Body of pancreas (tissue), 4 donors: ENCODE results near the gene MBD3. TPM values are rescaled to one million over a fixed set of nuclear protein-coding genes. Genes with fewer than 3 reads are reported as not detected.

Experiments
- ATAC-seq: fragments of 150-250 bp; one replicate; pipeline ENCODE4 v1.9.1; 2016
- DNase-seq, 4 donors: peaks; one replicate each; pipeline ENCODE4 v3.0.0-alpha.2; 2019
- H3K27ac ChIP-seq, 4 donors: fragments of 200-600 bp; sonication (generic); 1 replicate in 3 of 4; 2 replicates in 1 of 4; pipeline versions ENCODE4 v1.5.1 to v1.6.1; 2016 to 2019; ENCODE audit warnings: mild to moderate bottlenecking in 1 of 4, mixed read lengths in 1 of 4, moderate library complexity in 1 of 4
- H3K27me3 ChIP-seq, 2 donors: fragments of 200-600 bp; sonication (generic); one replicate each; pipeline ENCODE4 v1.6.0; 2016; ENCODE audit warnings: mild to moderate bottlenecking in 1 of 2
- H3K36me3 ChIP-seq, 2 donors: fragments of 200-600 bp; sonication (generic); replicated peaks in 1 of 2; 2 replicates each; pipeline ENCODE4 v1.5.1; 2016; ENCODE audit warnings: low read depth in 2 of 2; ENCODE audit not compliant: insufficient read depth in 1 of 2
- H3K4me1 ChIP-seq: fragments of 200-600 bp; sonication (generic); one replicate; pipeline ENCODE4 v1.6.0; 2016
- H3K4me3 ChIP-seq, 2 donors: fragments of 200-600 bp; sonication (generic); 1 replicate in 1 of 2; 2 replicates in 1 of 2; pipeline ENCODE4 v1.5.1; 2016 to 2019
- H3K9me3 ChIP-seq, 3 donors: fragments of 200-600 bp; sonication (generic); 1 replicate in 2 of 3; 2 replicates in 1 of 3; pipeline ENCODE4 v1.5.1; 2016
- CTCF ChIP-seq, 7 experiments: fragments of 450-650 bp in 4 of 7; fragments of 200-600 bp in 3 of 7; sonication (generic) in 3 of 7; IDR thresholded peaks; one replicate each; pipeline ENCODE4 v1.5.1; 2016 to 2019; ENCODE audit warnings: antibody characterized with exemption in 7 of 7
- POLR2A ChIP-seq, 3 donors: fragments of 450-650 bp; IDR thresholded peaks; one replicate each; pipeline ENCODE4 v1.6.1; 2016; ENCODE audit warnings: antibody characterized with exemption in 3 of 3, mild to moderate bottlenecking in 2 of 3
- WGBS, 2 donors: methylation state at CpG; one replicate each; pipeline ENCODE4 v1.1.5; 2017; 5-methylcytosine and 5-hydroxymethylcytosine counted together
- intact Hi-C: fragments of 100-400 bp; cut with DNase I; formaldehyde crosslinking; loops from one replicate; pipeline ENCODE4 v1.15.1; 2023
- total RNA-seq, 2 donors: library from RNA; depleted of rRNA; stranded (reverse); fragments of >200 nt; gene quantifications; one replicate each; pipeline ENCODE4 v1.1.0, GENCODE V29; 2016

The MBD3 gene
- total RNA-seq, 2 donors from 2014 or later, result 37.4 to 91.6 TPM

- intact Hi-C loops, result no loop called here
- 93% methylated on average over 19 of the region's 19 CpGs for WGBS, 2 donors
- ATAC-seq, result no peak
- H3K36me3 ChIP-seq, result peaks cover 0 to 3% of the 10 kb centered on the region in 2 donors
- DNase-seq, result no peak
- no peaks in the 10 kb centered on the region for H3K4me1 ChIP-seq
- H3K27me3 ChIP-seq, result no peaks in the 10 kb centered on the region
- TF ChIP-seq POLR2A (IDR thresholded peaks at IDR 0.05) (no peak), CTCF (IDR thresholded peaks at IDR 0.05) (no peak)
- no peak overlapping the region for H3K4me3 ChIP-seq
- H3K27ac ChIP-seq, result no peak overlapping the region
- H3K9me3 ChIP-seq, result no peaks in the 10 kb centered on the region
Measured at GRCh38 chr19:1634242-1634937, 41.7 kb upstream of the MBD3 start.

DNA sequence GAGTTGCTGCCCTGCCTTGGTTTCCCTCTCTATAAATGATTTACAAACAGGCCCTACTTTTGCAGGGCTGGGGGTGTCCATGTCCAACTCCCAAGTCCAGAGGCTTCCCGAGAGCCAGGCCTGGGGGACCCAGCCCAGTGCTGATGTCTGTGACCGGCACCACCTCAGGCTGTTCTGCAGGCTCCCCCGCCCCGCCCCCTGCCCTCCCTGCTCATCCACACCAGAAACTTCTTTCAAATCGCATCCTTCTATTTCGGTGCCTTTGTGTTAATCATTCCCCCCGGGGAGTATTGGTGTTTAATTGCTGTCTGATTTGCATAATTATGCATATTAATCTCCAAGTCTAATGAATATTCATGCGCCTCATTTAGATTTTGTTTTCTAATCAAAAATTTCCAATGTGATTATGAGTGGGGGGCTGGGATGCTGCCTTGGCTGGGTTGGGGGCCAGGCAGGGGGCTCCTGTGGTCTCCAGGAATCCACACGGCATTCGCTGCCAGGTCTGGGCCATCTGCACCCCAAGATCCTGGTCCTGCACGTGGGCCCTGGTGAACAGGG is 40.7 kb upstream of the MBD3 start:
- no peak for DNase-seq
- TF ChIP-seq CTCF (IDR thresholded peaks at IDR 0.05) (no peak), POLR2A (IDR thresholded peaks at IDR 0.05) (no peak)
- H3K36me3 ChIP-seq, result peaks cover 0 to 3% of the 10 kb centered on the region in 2 donors
- no peak for ATAC-seq
- H3K9me3 ChIP-seq, result no peaks in the 10 kb centered on the region
- intact Hi-C loops, result no loop called here
- H3K4me1 ChIP-seq, result no peaks in the 10 kb centered on the region
- WGBS, 2 donors, result 89 to 92% methylated on average over 10 to 11 of the region's 11 CpGs
- H3K27me3 ChIP-seq, result no peaks in the 10 kb centered on the region
- no peak overlapping the region for H3K27ac ChIP-seq
- H3K4me3 ChIP-seq, result no peak overlapping the region

GRCh38 chr19:1632462-1633268 is 40.0 kb upstream of the MBD3 start:
- no peaks in the 10 kb centered on the region for H3K9me3 ChIP-seq
- no peaks in the 10 kb centered on the region for H3K27me3 ChIP-seq
- H3K27ac ChIP-seq, result no peak overlapping the region
- H3K4me1 ChIP-seq, result no peaks in the 10 kb centered on the region
- DNase-seq (no peak), ATAC-seq (no peak)
- H3K36me3 ChIP-seq, result peaks cover 0 to 3% of the 10 kb centered on the region in 2 donors
- TF ChIP-seq CTCF (IDR thresholded peaks at IDR 0.05), result no peak
- TF ChIP-seq POLR2A (IDR thresholded peaks at IDR 0.05), result no peak
- 92 to 100% methylated on average over 5 to 23 of the region's 26 CpGs for WGBS, 2 donors
- H3K4me3 ChIP-seq, result no peak overlapping the region
- intact Hi-C loops, result no loop called here

DNA sequence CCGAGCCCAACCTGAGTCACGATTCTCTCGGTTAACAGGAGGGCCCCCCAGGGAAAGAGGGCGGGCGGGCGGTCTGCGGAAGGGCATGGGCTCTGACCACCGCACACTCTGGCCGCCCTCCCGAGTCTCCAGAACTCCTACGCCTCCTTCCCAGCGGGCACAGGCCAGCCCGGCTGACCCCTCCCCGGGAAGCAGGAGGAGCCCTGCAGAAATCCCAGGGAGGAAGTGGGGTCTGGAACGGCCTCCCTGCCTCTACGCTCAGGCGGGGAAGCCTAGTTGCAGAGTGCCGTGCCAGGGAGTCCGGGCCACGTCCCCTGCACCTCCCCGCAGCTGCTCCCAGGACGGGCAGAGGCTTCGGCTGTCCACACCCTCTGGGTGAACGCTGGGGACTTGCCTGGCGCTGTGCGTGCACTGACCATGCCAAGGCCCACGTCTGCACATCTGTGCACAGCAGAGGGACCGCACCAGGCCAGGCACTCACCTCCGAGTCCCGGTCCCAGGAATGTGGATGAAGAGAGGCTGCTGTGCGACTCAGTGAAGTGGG is 39.0 kb upstream of the MBD3 start:
- H3K9me3 ChIP-seq, result no peaks in the 10 kb centered on the region
- H3K27ac ChIP-seq, result no peak overlapping the region
- no peaks in the 10 kb centered on the region for H3K4me1 ChIP-seq
- H3K27me3 ChIP-seq, result no peaks in the 10 kb centered on the region
- intact Hi-C loops, result no loop called here
- DNase-seq, result no peak
- no peak for ATAC-seq
- H3K4me3 ChIP-seq, result no peak overlapping the region
- WGBS, 2 donors, result 95 to 100% methylated on average over 4 to 23 of the region's 31 CpGs
- no peak for TF ChIP-seq POLR2A (IDR thresholded peaks at IDR 0.05)
- H3K36me3 ChIP-seq, result peaks cover 0 to 3% of the 10 kb centered on the region in 2 donors

GRCh38 chr19:1630811-1631210 is 38.1 kb upstream of the MBD3 start:
- DNase-seq (no peak), ATAC-seq (no peak)
- H3K9me3 ChIP-seq, result no peaks in the 10 kb centered on the region
- WGBS, 2 donors, result 83 to 94% methylated on average over 1 to 17 of the region's 17 CpGs
- peaks cover 0 to 3% of the 10 kb centered on the region in 2 donors for H3K36me3 ChIP-seq
- no peak overlapping the region for H3K27ac ChIP-seq
- no peaks in the 10 kb centered on the region for H3K27me3 ChIP-seq
- no peak overlapping the region for H3K4me3 ChIP-seq
- intact Hi-C loops, result no loop called here
- TF ChIP-seq CTCF (IDR thresholded peaks at IDR 0.05) (no peak), POLR2A (IDR thresholded peaks at IDR 0.05) (no peak)
- no peaks in the 10 kb centered on the region for H3K4me1 ChIP-seq
